ENCODE measurements around the gene DKKL1. TPM values are rescaled to one million over a fixed set of nuclear protein-coding genes. Genes with fewer than 3 reads are reported as not detected.
A peak's percentile ranks its signal among the peaks of the same experiment; 100 is the strongest.

Gene DKKL1
- total and polyA plus RNA-seq, 2 experiments from 2014 or later = 0.76 to 2.9 TPM

GRCh38 chr19:49333811-49334288, 29.8 kb upstream of the DKKL1 start (continued):
- TF ChIP-seq CTCF (conservative IDR thresholded peaks at IDR 0.05; ENCODE audit: low read depth in 2 of 2) (no peak), NANOG (IDR thresholded peaks at IDR 0.05; ENCODE audit: borderline replicate concordance) (no peak), CREB1 (CRISPR knock-in tag; IDR thresholded peaks at IDR 0.05; ENCODE audit: low read depth) (no peak), JUNB (IDR thresholded peaks at IDR 0.05; ENCODE audit: unreplicated experiment) (no peak), ZNF114 (CRISPR knock-in tag; IDR thresholded peaks at IDR 0.05) (no peak), STAT1 (IDR thresholded peaks at IDR 0.05; ENCODE audit: unreplicated experiment) (no peak), EZH2 (IDR thresholded peaks at IDR 0.05; ENCODE audit: low read depth, unreplicated experiment) (no peak), POLR2AphosphoS5 (IDR thresholded peaks at IDR 0.05; ENCODE audit: low read depth) (no peak)
- TF ChIP-seq, protein P1, sequence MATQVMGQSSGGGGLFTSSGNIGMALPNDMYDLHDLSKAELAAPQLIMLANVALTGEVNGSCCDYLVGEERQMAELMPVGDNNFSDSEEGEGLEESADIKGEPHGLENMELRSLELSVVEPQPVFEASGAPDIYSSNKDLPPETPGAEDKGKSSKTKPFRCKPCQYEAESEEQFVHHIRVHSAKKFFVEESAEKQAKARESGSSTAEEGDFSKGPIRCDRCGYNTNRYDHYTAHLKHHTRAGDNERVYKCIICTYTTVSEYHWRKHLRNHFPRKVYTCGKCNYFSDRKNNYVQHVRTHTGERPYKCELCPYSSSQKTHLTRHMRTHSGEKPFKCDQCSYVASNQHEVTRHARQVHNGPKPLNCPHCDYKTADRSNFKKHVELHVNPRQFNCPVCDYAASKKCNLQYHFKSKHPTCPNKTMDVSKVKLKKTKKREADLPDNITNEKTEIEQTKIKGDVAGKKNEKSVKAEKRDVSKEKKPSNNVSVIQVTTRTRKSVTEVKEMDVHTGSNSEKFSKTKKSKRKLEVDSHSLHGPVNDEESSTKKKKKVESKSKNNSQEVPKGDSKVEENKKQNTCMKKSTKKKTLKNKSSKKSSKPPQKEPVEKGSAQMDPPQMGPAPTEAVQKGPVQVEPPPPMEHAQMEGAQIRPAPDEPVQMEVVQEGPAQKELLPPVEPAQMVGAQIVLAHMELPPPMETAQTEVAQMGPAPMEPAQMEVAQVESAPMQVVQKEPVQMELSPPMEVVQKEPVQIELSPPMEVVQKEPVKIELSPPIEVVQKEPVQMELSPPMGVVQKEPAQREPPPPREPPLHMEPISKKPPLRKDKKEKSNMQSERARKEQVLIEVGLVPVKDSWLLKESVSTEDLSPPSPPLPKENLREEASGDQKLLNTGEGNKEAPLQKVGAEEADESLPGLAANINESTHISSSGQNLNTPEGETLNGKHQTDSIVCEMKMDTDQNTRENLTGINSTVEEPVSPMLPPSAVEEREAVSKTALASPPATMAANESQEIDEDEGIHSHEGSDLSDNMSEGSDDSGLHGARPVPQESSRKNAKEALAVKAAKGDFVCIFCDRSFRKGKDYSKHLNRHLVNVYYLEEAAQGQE (IDR thresholded peaks at IDR 0.05; ENCODE audit: unreplicated experiment) = no peak

- 0 out of 2 replicates have a peak, but pooled peaks cover 4% of the 10 kb centered on the region for H4K20me1 ChIP-seq (replicated peaks; ENCODE audit: insufficient read depth)
- H3K9me2 ChIP-seq (ENCODE audit: insufficient read depth) = no peaks in the 10 kb centered on the region
- Mint-ChIP-seq H3K36me3 (ENCODE audit: low read depth) (peaks cover 5% of the 10 kb centered on the region), H3K4me3 (peak within 1 kb of the TSS; percentile 9; the same call in 1 of the 3 replicates), H3K27me3 (ENCODE audit: insufficient read depth, low read depth, poor library complexity) (peaks cover 41% of the 10 kb centered on the region), H3K4me1 (peaks cover 21% of the 10 kb centered on the region), H3K9me3 (no peaks in the 10 kb centered on the region; the same call in 2 of the 3 replicates), H3K27ac (no peak within 1 kb of the TSS)
- peaks cover 10% of the 10 kb centered on the region for H3K4me1 ChIP-seq (ENCODE audit: insufficient read depth)
- no peak for ATAC-seq
- no peak within 1 kb of the TSS for H2AFZ ChIP-seq
- DNase-seq (ENCODE audit: low spot score) = no peak
- H3K27me3 ChIP-seq (ENCODE audit: insufficient read depth) = peaks cover 24% of the 10 kb centered on the region
- no peaks in the 10 kb centered on the region for H3K79me2 ChIP-seq (replicated peaks; ENCODE audit: insufficient read depth)
- no peak within 1 kb of the TSS for H3K4me2 ChIP-seq
- no peak within 1 kb of the TSS for H3K4me3 ChIP-seq
- H3K36me3 ChIP-seq (ENCODE audit: insufficient read depth) = no peaks in the 10 kb centered on the region
- no peak within 1 kb of the TSS for H3K27ac ChIP-seq (ENCODE audit: low read depth)
- 0 out of 2 replicates have a peak, but pooled peaks cover 4% of the 10 kb centered on the region for H3F3A ChIP-seq (replicated peaks; ENCODE audit: low read depth)
- TF ChIP-seq CTCF (conservative IDR thresholded peaks at IDR 0.05; ENCODE audit: low read depth in 2 of 2) (no peak), EZH2 (IDR thresholded peaks at IDR 0.05; ENCODE audit: low read depth, unreplicated experiment) (no peak), STAT1 (IDR thresholded peaks at IDR 0.05; ENCODE audit: unreplicated experiment) (no peak), EZH2phosphoT487 (IDR thresholded peaks at IDR 0.05; ENCODE audit: unreplicated experiment) (no peak), NANOG (IDR thresholded peaks at IDR 0.05; ENCODE audit: borderline replicate concordance) (no peak)
These were observed 28.4 kb upstream of the DKKL1 start, which contains the start of gene CD37 for GRCh38 chr19:49335071-49335783. Gene CD37 (plus strand): TSS chr19:49335406. CDS start chr19:49335541, 135 bp downstream.

All from GM23338 (cell line).